ENCODE measurements around the gene MAP3K7CL. TPM values are rescaled to one million over a fixed set of nuclear protein-coding genes. Genes with fewer than 3 reads are reported as not detected.
A peak's percentile ranks its signal among the peaks of the same experiment; 100 is the strongest.

Gene MAP3K7CL
- total RNA-seq, 1 experiment from 2014 or later = 2.3 TPM

GRCh38 chr21:29179503-29179902 lies 49.1 kb downstream of the MAP3K7CL start:
- TF ChIP-seq CTCF (IDR thresholded peaks at IDR 0.05; ENCODE audit: unreplicated experiment) = no peak
- H3K4me1 Mint-ChIP-seq (ENCODE audit: low read depth, unreplicated experiment) = peaks cover 62% of the 10 kb centered on the region
- DNase-seq = no peak
- BruUV-seq (replicated peaks) = no TSS peak
- no peaks in the 10 kb centered on the region for H3K27me3 Mint-ChIP-seq (ENCODE audit: unreplicated experiment)
- H3K9me3 Mint-ChIP-seq (ENCODE audit: low read depth, unreplicated experiment) = no peaks in the 10 kb centered on the region
- intact Hi-C loops (cut with micrococcal nuclease; ENCODE audit: unreplicated experiment) = no loop called here
- peak overlapping the region; percentile 83 for H3K27ac Mint-ChIP-seq (ENCODE audit: unreplicated experiment)
- CTCF ChIA-PET = no interaction called here
- peaks cover 29% of the 10 kb centered on the region for H3K36me3 Mint-ChIP-seq (ENCODE audit: insufficient read depth, unreplicated experiment)
- H3K4me3 Mint-ChIP-seq (ENCODE audit: low read depth, unreplicated experiment) = no peak overlapping the region

GRCh38 chr21:29181799-29182470 lies 51.5 kb downstream of the MAP3K7CL start:
- BruUV-seq (replicated peaks) = TSS peak; percentile 90
- H3K4me1 Mint-ChIP-seq (ENCODE audit: low read depth, unreplicated experiment) = peaks cover 43% of the 10 kb centered on the region
- intact Hi-C loops (cut with micrococcal nuclease; ENCODE audit: unreplicated experiment) = loop anchor here (1.0 to 2.0 kb wide), 2 partner anchors 13 to 14 kb away; no protein-coding TSS in a partner anchor
- no peak for DNase-seq
- CTCF ChIA-PET = interaction anchor here (0.6 to 1.3 kb wide), 5 partner anchors 13 to 405 kb away, joined by 3 to 7 read pairs (median 3); partner anchors contain the start of gene BACH1
- H3K27me3 Mint-ChIP-seq (ENCODE audit: unreplicated experiment) = no peaks in the 10 kb centered on the region
- H3K27ac Mint-ChIP-seq (ENCODE audit: unreplicated experiment) = peak overlapping the region; percentile 85
- no peaks in the 10 kb centered on the region for H3K9me3 Mint-ChIP-seq (ENCODE audit: low read depth, unreplicated experiment)
- TF ChIP-seq CTCF (IDR thresholded peaks at IDR 0.05; ENCODE audit: unreplicated experiment) = no peak
- H3K4me3 Mint-ChIP-seq (ENCODE audit: low read depth, unreplicated experiment) = peak overlapping the region; percentile 46
- H3K36me3 Mint-ChIP-seq (ENCODE audit: insufficient read depth, unreplicated experiment) = peaks cover 29% of the 10 kb centered on the region

- peak overlapping the region; percentile 85 for H3K27ac Mint-ChIP-seq (ENCODE audit: unreplicated experiment)
- no peaks in the 10 kb centered on the region for H3K9me3 Mint-ChIP-seq (ENCODE audit: low read depth, unreplicated experiment)
- peak overlapping the region; percentile 46 for H3K4me3 Mint-ChIP-seq (ENCODE audit: low read depth, unreplicated experiment)
- intact Hi-C loops (cut with micrococcal nuclease; ENCODE audit: unreplicated experiment) = loop anchor here (1.0 to 2.0 kb wide), 2 partner anchors 14 kb away; no protein-coding TSS in a partner anchor
- TF ChIP-seq CTCF (IDR thresholded peaks at IDR 0.05; ENCODE audit: unreplicated experiment) = no peak
- DNase-seq = no peak
- CTCF ChIA-PET = interaction anchor here (0.6 to 1.3 kb wide), 3 partner anchors 13 to 405 kb away, joined by 3 to 7 read pairs (median 5); partner anchors contain the start of gene BACH1
- no peaks in the 10 kb centered on the region for H3K27me3 Mint-ChIP-seq (ENCODE audit: unreplicated experiment)
- no TSS peak for BruUV-seq (replicated peaks)
- H3K4me1 Mint-ChIP-seq (ENCODE audit: low read depth, unreplicated experiment) = peaks cover 48% of the 10 kb centered on the region
- peaks cover 29% of the 10 kb centered on the region for H3K36me3 Mint-ChIP-seq (ENCODE audit: insufficient read depth, unreplicated experiment)
Observed at GRCh38 chr21:29182691-29183092, 52.2 kb downstream of the MAP3K7CL start.

GRCh38 chr21:29184037-29184436 lies 53.6 kb downstream of the MAP3K7CL start:
- TF ChIP-seq CTCF (IDR thresholded peaks at IDR 0.05; ENCODE audit: unreplicated experiment) = no peak
- CTCF ChIA-PET = no interaction called here
- Mint-ChIP-seq H3K9me3 (ENCODE audit: low read depth, unreplicated experiment) (no peaks in the 10 kb centered on the region), H3K27ac (ENCODE audit: unreplicated experiment) (peak overlapping the region; percentile 85), H3K4me1 (ENCODE audit: low read depth, unreplicated experiment) (peaks cover 44% of the 10 kb centered on the region), H3K36me3 (ENCODE audit: insufficient read depth, unreplicated experiment) (peaks cover 23% of the 10 kb centered on the region), H3K27me3 (ENCODE audit: unreplicated experiment) (no peaks in the 10 kb centered on the region), H3K4me3 (ENCODE audit: low read depth, unreplicated experiment) (no peak overlapping the region)
- no TSS peak for BruUV-seq (replicated peaks)
- intact Hi-C loops (cut with micrococcal nuclease; ENCODE audit: unreplicated experiment) = no loop called here
- DNase-seq = no peak

Measured in Calu3 (cell line).